Lower leg skin (tissue), 3 donors: ENCODE measurements around the gene TTC38.

ENCODE experiments used
- CTCF ChIP-seq, 3 donors: fragments of 450-650 bp; IDR thresholded peaks; one replicate each; pipeline ENCODE4 v1.5.1; 2016; ENCODE audit warnings: antibody characterized with exemption in 3 of 3, mild to moderate bottlenecking in 3 of 3, moderate library complexity in 2 of 3
- POLR2A ChIP-seq, 2 donors: fragments of 450-650 bp; IDR thresholded peaks; one replicate each; pipeline ENCODE4 v1.6.1; 2016 to 2017; ENCODE audit warnings: antibody characterized with exemption in 2 of 2, mild to moderate bottlenecking in 1 of 2, moderate library complexity in 1 of 2

GRCh38 chr22:46242076-46242475 lies 25.7 kb upstream of the TTC38 start:
- TF ChIP-seq POLR2A (IDR thresholded peaks at IDR 0.05) (no peak), CTCF (IDR thresholded peaks at IDR 0.05) (no peak)
